ENCODE measurements around the gene NEURL1.
"Not testable (repeated sequence)": the region's sequence is repeated elsewhere in the genome, so short reads cannot be mapped to it uniquely, and the experiment has no call there.

Gene NEURL1

DNA sequence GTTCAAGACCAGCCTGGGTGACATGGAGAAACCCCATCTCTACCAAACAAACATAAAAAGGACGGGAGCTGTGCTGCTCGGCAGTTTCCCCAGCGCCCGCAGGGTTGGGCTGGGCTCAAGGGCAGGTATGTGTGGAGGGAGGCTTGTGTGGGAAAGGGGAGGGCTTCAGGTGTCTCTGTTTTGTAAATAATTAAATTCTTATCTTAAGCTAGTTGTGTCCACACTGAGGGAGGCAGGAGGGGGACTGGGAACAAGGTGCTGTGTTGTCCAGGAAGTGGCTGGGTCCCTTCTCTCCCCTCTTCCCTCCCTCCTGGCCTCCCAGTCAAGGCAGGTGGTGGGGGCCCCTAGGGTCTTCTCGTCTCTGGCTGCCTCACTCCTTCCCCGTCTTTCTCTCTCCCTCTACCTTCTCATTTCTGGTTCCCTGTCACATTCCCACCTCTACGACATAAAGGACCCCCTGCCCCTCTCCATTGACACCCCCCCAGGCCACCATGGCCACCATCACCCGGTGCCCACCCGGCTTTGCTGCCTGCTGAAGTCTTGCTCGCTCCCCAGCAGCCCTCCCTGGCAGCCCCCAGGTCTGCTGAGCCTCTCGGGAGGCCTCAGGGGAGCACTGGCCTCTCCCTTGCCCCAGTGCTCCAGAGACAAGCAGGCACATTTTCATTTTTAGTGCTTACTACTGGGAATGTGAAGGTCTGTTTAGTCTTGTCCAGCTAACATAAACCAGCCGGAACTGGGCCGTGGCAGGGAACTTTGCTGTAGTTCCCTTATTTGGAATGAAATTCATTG lies 19.3 kb downstream of the NEURL1 start:
- no peak for DNase-seq (ENCODE audit: extremely low read depth, low read depth)
- TF ChIP-seq, protein P1, sequence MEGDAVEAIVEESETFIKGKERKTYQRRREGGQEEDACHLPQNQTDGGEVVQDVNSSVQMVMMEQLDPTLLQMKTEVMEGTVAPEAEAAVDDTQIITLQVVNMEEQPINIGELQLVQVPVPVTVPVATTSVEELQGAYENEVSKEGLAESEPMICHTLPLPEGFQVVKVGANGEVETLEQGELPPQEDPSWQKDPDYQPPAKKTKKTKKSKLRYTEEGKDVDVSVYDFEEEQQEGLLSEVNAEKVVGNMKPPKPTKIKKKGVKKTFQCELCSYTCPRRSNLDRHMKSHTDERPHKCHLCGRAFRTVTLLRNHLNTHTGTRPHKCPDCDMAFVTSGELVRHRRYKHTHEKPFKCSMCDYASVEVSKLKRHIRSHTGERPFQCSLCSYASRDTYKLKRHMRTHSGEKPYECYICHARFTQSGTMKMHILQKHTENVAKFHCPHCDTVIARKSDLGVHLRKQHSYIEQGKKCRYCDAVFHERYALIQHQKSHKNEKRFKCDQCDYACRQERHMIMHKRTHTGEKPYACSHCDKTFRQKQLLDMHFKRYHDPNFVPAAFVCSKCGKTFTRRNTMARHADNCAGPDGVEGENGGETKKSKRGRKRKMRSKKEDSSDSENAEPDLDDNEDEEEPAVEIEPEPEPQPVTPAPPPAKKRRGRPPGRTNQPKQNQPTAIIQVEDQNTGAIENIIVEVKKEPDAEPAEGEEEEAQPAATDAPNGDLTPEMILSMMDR (IDR thresholded peaks at IDR 0.05; ENCODE audit: low read depth, low read length): no peak

DNA sequence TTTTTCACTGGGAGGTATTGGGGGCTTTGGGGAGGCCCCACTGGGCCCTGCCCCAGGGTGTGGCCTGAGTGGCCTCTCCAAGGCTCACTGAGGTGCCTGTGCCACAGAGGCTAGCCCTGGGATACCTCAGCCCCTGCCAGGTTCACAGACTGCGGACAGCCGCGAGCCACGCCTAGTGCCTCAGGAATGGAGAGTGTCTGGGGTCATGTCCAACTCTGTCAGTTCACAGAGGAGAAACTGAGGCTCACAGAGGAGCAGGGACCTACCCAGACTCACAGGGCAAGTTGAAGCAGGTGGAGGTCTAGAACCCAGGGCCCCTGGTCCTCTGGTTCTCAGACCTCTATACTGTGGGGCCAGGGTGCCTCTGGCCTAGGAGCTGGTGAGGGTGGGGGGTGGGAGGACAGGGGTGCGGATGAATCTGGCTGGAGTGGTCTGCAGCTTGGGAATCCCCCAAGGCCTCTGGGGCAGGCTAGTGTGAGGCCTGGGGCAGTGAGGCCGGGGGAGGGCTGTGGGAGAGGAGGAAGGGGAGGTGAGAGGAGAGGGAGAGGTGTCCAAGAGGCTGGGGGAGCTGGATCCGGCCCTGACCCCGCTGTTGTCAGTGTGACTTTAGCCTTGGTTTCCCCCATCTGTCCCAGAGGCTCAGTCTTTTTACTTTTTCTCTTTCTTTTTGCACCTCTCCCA lies 20.0 kb downstream of the NEURL1 start:
- no peak for DNase-seq (ENCODE audit: extremely low read depth, low read depth)
- TF ChIP-seq, protein P1 (IDR thresholded peaks at IDR 0.05; ENCODE audit: low read depth, low read length): no peak

DNA sequence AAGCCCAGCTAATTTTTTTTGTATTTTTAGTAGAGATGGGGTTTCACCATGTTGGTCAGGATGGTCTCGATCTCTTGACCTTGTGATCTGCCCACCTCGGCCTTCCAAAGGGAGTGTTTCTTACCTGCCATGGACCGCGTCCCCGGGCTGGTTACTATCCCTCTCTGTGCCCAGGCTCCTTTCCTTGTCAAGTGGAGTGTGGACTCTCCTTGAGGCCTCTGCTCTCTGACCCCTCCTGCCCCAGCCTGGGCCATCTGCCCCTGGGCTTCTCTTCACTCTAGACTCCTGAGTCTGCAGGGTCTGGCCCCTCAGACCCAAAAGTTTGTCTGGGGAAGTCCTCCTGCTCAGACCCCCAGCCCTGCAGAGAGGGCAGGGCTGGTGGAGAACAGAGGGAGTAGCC lies 20.7 kb downstream of the NEURL1 start:
- TF ChIP-seq, protein P1 (IDR thresholded peaks at IDR 0.05; ENCODE audit: low read depth, low read length): no peak
- no peak for DNase-seq (ENCODE audit: extremely low read depth, low read depth)

DNA sequence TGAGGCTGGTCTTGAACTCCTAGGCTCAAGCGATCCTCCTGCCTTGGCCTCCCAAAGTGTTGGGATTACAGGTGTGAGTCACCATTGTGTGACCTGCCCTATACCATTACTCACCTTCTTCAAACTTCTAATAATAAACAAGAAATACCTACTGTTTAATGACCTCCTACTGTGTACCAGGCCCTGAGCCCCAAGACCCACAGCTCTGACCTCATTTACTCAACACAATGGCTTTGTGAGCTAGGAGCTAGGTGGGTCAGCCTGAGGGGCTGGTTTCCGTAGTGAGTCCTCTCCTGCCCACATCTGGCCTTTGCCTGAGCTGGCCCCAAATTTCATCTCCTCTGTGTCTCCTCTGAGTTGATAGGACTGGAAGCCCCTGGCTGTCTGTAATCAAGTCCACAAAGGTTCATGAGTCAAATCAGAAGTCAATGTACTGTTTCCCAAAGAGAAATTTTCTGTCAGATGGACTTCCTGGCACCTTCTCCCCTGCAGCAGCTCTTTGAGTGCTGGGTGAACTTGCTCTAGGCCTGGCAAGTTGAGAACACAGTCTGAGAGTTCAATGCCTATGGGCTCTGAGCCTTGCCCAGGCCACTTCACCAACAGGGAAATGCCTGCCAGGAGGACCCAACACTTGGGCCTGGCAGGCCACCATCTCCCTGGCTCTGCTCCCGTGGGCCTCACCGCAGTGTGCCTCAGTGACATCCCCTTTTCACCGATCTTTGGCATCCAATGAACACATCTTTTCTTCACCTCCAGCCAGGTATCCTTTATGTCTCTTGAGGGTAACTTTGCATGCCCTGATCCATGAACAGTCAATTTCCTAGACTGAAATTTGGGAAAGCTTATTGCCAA lies 24.0 kb downstream of the NEURL1 start:
- DNase-seq (ENCODE audit: extremely low read depth, low read depth): no peak
- TF ChIP-seq, protein P1 (IDR thresholded peaks at IDR 0.05; ENCODE audit: low read depth, low read length): no peak

DNA sequence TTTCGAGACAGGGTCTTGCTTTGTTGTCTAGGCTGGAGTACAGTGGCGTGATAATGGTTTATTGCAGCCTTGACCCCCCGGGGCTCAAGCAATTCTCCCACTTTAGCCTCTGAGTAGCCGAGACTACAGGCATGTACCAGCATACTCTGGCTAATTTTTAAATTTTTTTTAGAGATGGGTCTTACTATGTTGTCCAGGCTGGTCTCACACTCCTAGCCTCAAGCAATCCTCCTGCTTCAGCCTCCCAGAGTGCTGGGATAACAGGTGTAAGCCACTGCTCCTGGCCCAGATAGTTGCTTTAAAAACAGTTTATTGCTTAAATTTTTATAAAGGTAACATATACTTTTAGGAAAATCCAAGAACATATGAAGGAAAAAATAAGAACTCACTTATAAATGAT lies 26.3 kb downstream of the NEURL1 start:
- DNase-seq (ENCODE audit: extremely low read depth, low read depth): no peak
- TF ChIP-seq, protein P1 (IDR thresholded peaks at IDR 0.05; ENCODE audit: low read depth, low read length): no peak

DNA sequence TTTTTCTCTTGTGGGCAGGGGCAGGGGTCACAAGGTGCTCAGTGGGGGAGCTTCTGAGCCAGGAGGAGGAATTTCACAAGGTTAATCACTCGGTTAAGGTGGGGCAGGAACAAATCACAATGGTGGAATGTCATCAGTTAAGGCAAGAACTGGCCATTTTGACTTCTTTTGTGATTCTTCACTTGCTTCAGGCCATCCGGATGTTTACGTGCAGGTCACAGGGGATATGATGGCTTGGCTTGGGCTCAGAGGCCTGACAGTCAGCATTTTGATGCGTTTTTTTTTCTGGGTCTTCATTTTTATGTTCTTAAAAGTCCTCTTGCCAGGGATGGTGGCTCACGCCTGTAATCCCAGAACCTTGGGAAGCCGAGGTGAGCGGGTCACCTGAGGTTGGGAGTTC lies 28.5 kb downstream of the NEURL1 start:
- not testable (repeated sequence) for DNase-seq (ENCODE audit: extremely low read depth, low read depth)

DNA sequence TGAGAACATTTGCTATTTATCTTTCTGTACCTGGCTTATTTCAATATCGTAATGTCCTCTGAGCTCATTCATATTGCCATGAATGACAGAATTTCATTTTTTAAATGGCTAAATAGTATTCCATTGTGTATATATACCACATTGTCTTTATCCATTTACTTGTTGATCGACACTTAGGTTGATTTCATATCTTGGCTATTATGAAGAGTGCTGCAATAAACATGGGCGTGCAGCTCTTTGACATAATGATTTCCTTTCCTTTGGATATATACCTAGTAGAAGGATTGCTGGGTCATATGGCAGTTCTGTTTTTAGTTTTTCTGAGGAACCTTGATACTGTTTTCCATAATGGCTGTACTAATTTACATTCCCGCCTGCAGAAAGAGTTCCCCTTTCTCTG lies 30.2 kb downstream of the NEURL1 start:
- DNase-seq (ENCODE audit: extremely low read depth, low read depth): no peak
- TF ChIP-seq, protein P1 (IDR thresholded peaks at IDR 0.05; ENCODE audit: low read depth, low read length): no peak

All from AG09319 (cell line).